Gastrocnemius medialis (tissue), 4 donors: ENCODE measurements around the gene FBXO22.
"Not testable (repeated sequence)": the region's sequence is repeated elsewhere in the genome, so short reads cannot be mapped to it uniquely, and the experiment has no call there.

Experiments
- POLR2A ChIP-seq, 2 donors: fragments of 450-650 bp; IDR thresholded peaks; one replicate each; pipeline ENCODE4 v1.6.1; 2017; ENCODE audit warnings: antibody characterized with exemption in 2 of 2, mild to moderate bottlenecking in 2 of 2, moderate library complexity in 2 of 2
- TF ChIP-seq, protein P1 (sequence below), 5 experiments: fragments of 450-650 bp in 3 of 5; fragments of 200-600 bp in 2 of 5; sonication (generic) in 2 of 5; IDR thresholded peaks in 4 of 5; conservative IDR thresholded peaks in 1 of 5; 1 replicate in 4 of 5; 2 replicates in 1 of 5; pipeline ENCODE4 v1.5.1; 2016 to 2019; ENCODE audit warnings: antibody characterized with exemption in 5 of 5, mild to moderate bottlenecking in 3 of 5, moderate library complexity in 3 of 5

DNA sequence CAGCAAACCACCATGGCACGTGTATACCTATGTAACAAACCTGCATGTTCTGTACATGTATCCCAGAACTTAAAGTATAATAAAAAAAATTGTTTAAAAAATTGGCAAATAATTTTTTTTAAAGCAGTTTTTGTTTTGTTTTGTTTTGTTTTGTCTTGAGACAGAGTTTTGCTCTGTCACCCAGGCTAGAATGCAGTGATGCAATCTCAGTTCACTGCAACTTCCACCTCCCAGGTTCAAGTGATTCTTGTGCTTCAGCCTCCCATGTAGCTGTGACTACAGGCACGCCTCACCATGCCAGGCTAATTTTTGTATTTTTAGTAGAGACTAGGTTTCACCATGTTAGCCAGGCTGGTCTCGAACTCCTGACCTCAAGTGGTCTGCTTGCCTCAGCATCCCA is 81.0 kb downstream of the FBXO22 start:
- TF ChIP-seq, protein P1, sequence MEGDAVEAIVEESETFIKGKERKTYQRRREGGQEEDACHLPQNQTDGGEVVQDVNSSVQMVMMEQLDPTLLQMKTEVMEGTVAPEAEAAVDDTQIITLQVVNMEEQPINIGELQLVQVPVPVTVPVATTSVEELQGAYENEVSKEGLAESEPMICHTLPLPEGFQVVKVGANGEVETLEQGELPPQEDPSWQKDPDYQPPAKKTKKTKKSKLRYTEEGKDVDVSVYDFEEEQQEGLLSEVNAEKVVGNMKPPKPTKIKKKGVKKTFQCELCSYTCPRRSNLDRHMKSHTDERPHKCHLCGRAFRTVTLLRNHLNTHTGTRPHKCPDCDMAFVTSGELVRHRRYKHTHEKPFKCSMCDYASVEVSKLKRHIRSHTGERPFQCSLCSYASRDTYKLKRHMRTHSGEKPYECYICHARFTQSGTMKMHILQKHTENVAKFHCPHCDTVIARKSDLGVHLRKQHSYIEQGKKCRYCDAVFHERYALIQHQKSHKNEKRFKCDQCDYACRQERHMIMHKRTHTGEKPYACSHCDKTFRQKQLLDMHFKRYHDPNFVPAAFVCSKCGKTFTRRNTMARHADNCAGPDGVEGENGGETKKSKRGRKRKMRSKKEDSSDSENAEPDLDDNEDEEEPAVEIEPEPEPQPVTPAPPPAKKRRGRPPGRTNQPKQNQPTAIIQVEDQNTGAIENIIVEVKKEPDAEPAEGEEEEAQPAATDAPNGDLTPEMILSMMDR (IDR thresholded peaks at IDR 0.05 in 4 of 5, conservative IDR thresholded peaks at IDR 0.05 in 1 of 5): not testable (repeated sequence)
- TF ChIP-seq POLR2A (IDR thresholded peaks at IDR 0.05): not testable (repeated sequence)
